Peyer's patch (tissue), 4 donors: ENCODE data around the gene PCBD2.

ENCODE experiments used
- POLR2A ChIP-seq, 2 donors: fragments of 450-650 bp; IDR thresholded peaks; one replicate each; pipeline ENCODE4 v1.5.1; 2017; ENCODE audit warnings: antibody characterized with exemption in 2 of 2, mild to moderate bottlenecking in 2 of 2, moderate library complexity in 2 of 2
- TF ChIP-seq, protein P1 (sequence below), 6 experiments: fragments of 450-650 bp in 4 of 6; fragments of 200-600 bp in 2 of 6; sonication (generic) in 1 of 6; IDR thresholded peaks; one replicate each; pipeline ENCODE4 v1.5.1; 2017 to 2019; ENCODE audit warnings: antibody characterized with exemption in 6 of 6, mild to moderate bottlenecking in 3 of 6, moderate library complexity in 1 of 6

DNA sequence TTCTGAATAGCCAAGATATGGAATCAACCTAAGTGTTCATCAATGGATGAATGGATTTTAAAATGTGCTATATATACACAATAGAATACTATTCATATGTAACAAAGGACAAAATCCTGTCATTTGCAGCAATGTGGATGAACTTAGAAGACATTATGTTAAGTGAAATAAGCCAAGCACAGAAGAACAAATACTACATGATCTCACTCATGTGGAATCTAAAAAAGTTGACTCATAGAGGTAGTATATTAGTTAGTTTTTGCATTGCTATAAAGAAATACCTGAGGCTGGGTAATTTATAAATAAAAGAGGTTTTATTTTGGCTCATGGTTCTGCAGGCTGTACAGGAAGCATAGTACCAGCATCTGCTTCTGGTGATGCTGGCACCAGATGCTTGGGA, 70.9 kb downstream of the PCBD2 start:
- TF ChIP-seq, protein P1, sequence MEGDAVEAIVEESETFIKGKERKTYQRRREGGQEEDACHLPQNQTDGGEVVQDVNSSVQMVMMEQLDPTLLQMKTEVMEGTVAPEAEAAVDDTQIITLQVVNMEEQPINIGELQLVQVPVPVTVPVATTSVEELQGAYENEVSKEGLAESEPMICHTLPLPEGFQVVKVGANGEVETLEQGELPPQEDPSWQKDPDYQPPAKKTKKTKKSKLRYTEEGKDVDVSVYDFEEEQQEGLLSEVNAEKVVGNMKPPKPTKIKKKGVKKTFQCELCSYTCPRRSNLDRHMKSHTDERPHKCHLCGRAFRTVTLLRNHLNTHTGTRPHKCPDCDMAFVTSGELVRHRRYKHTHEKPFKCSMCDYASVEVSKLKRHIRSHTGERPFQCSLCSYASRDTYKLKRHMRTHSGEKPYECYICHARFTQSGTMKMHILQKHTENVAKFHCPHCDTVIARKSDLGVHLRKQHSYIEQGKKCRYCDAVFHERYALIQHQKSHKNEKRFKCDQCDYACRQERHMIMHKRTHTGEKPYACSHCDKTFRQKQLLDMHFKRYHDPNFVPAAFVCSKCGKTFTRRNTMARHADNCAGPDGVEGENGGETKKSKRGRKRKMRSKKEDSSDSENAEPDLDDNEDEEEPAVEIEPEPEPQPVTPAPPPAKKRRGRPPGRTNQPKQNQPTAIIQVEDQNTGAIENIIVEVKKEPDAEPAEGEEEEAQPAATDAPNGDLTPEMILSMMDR (IDR thresholded peaks at IDR 0.05), result no peak
- TF ChIP-seq POLR2A (IDR thresholded peaks at IDR 0.05), result no peak
